Measurements from ENCODE around the gene SNTG2.

The SNTG2 gene

GRCh38 chr2:910698-911097, 40.0 kb upstream of the SNTG2 start:
- Histone ChIP-seq H3K36me3 (ENCODE audit: low read depth) (no peaks in the 10 kb centered on the region), H3K4me1 (ENCODE audit: insufficient read depth, poor library complexity, severe bottlenecking) (no peaks in the 10 kb centered on the region), H3K27me3 (ENCODE audit: insufficient read depth, poor library complexity, severe bottlenecking) (no peaks in the 10 kb centered on the region), H3K4me3 (ENCODE audit: severe bottlenecking) (no peak overlapping the region), H3K9me3 (ENCODE audit: severe bottlenecking) (no peaks in the 10 kb centered on the region), H3K27ac (ENCODE audit: poor library complexity, severe bottlenecking) (no peak overlapping the region)
- ATAC-seq (ENCODE audit: low read depth) (no peak), DNase-seq (ENCODE audit: low spot score) (no peak)
- TF ChIP-seq CTCF (IDR thresholded peaks at IDR 0.05; ENCODE audit: poor library complexity, severe bottlenecking): no peak

DNA sequence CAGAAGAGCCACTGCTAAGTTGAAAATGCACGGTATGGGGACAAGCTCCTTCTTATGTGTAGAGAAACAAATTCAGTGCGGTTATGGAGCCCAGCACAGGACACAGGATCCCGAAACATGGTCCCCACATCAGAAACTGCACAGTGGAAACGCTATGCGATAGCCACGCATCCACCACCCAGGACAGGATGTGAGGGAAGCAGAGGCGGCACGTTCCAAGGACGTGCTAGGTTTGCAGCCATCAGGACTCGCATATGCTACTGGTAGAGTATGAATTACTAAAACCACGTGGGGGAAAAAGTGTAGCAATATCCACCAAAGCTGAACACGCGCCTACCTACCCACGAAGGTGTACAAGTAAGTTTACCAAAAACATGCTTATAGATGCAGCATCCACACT, 34.7 kb upstream of the SNTG2 start:
- Histone ChIP-seq H3K9me3 (ENCODE audit: severe bottlenecking) (no peaks in the 10 kb centered on the region), H3K4me3 (ENCODE audit: severe bottlenecking) (no peak overlapping the region), H3K27me3 (ENCODE audit: insufficient read depth, poor library complexity, severe bottlenecking) (no peaks in the 10 kb centered on the region), H3K27ac (ENCODE audit: poor library complexity, severe bottlenecking) (no peak overlapping the region), H3K4me1 (ENCODE audit: insufficient read depth, poor library complexity, severe bottlenecking) (no peaks in the 10 kb centered on the region), H3K36me3 (ENCODE audit: low read depth) (no peaks in the 10 kb centered on the region)
- no peak for DNase-seq (ENCODE audit: low spot score)
- no peak for ATAC-seq (ENCODE audit: low read depth)
- no peak for TF ChIP-seq CTCF (IDR thresholded peaks at IDR 0.05; ENCODE audit: poor library complexity, severe bottlenecking)

DNA sequence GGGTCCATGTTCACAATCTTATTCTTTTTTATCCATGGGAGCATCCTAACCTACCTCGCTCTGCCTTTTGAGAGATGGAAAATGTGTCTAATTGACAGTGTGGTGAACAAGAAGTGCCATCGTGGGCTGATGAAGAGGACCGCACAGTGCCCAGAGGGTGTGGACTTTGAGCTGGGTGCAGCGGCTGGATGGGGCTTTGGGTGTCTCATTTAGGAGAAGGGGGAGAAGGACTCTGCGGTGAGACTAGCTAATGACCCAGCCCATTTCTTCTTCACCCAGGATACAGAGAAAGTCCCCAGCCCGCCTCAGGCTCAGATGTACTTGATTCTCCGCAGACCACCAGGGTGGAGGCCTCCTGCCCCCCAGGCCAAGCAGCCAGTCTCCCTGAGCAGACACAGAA, 33.7 kb upstream of the SNTG2 start:
- no peak for ATAC-seq (ENCODE audit: low read depth)
- Histone ChIP-seq H3K27me3 (ENCODE audit: insufficient read depth, poor library complexity, severe bottlenecking) (no peaks in the 10 kb centered on the region), H3K36me3 (ENCODE audit: low read depth) (no peaks in the 10 kb centered on the region), H3K4me3 (ENCODE audit: severe bottlenecking) (no peak overlapping the region), H3K4me1 (ENCODE audit: insufficient read depth, poor library complexity, severe bottlenecking) (no peaks in the 10 kb centered on the region), H3K9me3 (ENCODE audit: severe bottlenecking) (no peaks in the 10 kb centered on the region), H3K27ac (ENCODE audit: poor library complexity, severe bottlenecking) (no peak overlapping the region)
- TF ChIP-seq CTCF (IDR thresholded peaks at IDR 0.05; ENCODE audit: poor library complexity, severe bottlenecking): no peak
- no peak for DNase-seq (ENCODE audit: low spot score)

GRCh38 chr2:919672-920071, 31.0 kb upstream of the SNTG2 start:
- Histone ChIP-seq H3K4me3 (ENCODE audit: severe bottlenecking) (no peak overlapping the region), H3K9me3 (ENCODE audit: severe bottlenecking) (no peaks in the 10 kb centered on the region), H3K36me3 (ENCODE audit: low read depth) (no peaks in the 10 kb centered on the region), H3K27me3 (ENCODE audit: insufficient read depth, poor library complexity, severe bottlenecking) (peaks cover 2% of the 10 kb centered on the region), H3K27ac (ENCODE audit: poor library complexity, severe bottlenecking) (no peak overlapping the region), H3K4me1 (ENCODE audit: insufficient read depth, poor library complexity, severe bottlenecking) (no peaks in the 10 kb centered on the region)
- TF ChIP-seq CTCF (IDR thresholded peaks at IDR 0.05; ENCODE audit: poor library complexity, severe bottlenecking): no peak
- ATAC-seq (ENCODE audit: low read depth): no peak
- DNase-seq (ENCODE audit: low spot score): no peak

GRCh38 chr2:920573-920972, 30.1 kb upstream of the SNTG2 start:
- Histone ChIP-seq H3K9me3 (ENCODE audit: severe bottlenecking) (no peaks in the 10 kb centered on the region), H3K27ac (ENCODE audit: poor library complexity, severe bottlenecking) (no peak overlapping the region), H3K4me1 (ENCODE audit: insufficient read depth, poor library complexity, severe bottlenecking) (no peaks in the 10 kb centered on the region), H3K4me3 (ENCODE audit: severe bottlenecking) (no peak overlapping the region), H3K36me3 (ENCODE audit: low read depth) (no peaks in the 10 kb centered on the region), H3K27me3 (ENCODE audit: insufficient read depth, poor library complexity, severe bottlenecking) (peaks cover 2% of the 10 kb centered on the region)
- no peak for ATAC-seq (ENCODE audit: low read depth)
- no peak for DNase-seq (ENCODE audit: low spot score)
- TF ChIP-seq CTCF (IDR thresholded peaks at IDR 0.05; ENCODE audit: poor library complexity, severe bottlenecking): no peak
